ENCODE results near the gene LMO1. TPM values are rescaled to one million over a fixed set of nuclear protein-coding genes. Genes with fewer than 3 reads are reported as not detected.

Gene LMO1
- total RNA-seq, 2 donors from 2014 or later: not detected

GRCh38 chr11:8242118-8242475 is 21.6 kb downstream of the LMO1 start:
- ATAC-seq (no peak), DNase-seq (ENCODE audit: low spot score in 2 of 2) (no peak)
- no peaks in the 10 kb centered on the region for H3K36me3 Mint-ChIP-seq
- H3K27ac Mint-ChIP-seq: no peak overlapping the region
- no peaks in the 10 kb centered on the region for H3K9me3 Mint-ChIP-seq

- Mint-ChIP-seq H3K27ac (no peak overlapping the region), H3K36me3 (no peaks in the 10 kb centered on the region), H3K9me3 (no peaks in the 10 kb centered on the region)
- DNase-seq (ENCODE audit: low spot score in 2 of 2): no peak
- ATAC-seq: no peak
These were observed 22.1 kb downstream of the LMO1 start for GRCh38 chr11:8241373-8242117.

GRCh38 chr11:8239536-8240228 is 24.0 kb downstream of the LMO1 start:
- ATAC-seq: no peak

GRCh38 chr11:8239040-8239439 is 24.6 kb downstream of the LMO1 start:
- Mint-ChIP-seq H3K27ac (no peak overlapping the region), H3K9me3 (no peaks in the 10 kb centered on the region), H3K36me3 (no peaks in the 10 kb centered on the region)
- ATAC-seq (no peak), DNase-seq (ENCODE audit: low spot score in 2 of 2) (no peak)

More at GRCh38 chr11:8239536-8240228, 24.0 kb downstream of the LMO1 start:
- H3K27ac Mint-ChIP-seq: no peak overlapping the region
- no peak for DNase-seq (ENCODE audit: low spot score in 2 of 2)
- no peaks in the 10 kb centered on the region for H3K36me3 Mint-ChIP-seq
- H3K9me3 Mint-ChIP-seq: no peaks in the 10 kb centered on the region

GRCh38 chr11:8237453-8237852 is 26.2 kb downstream of the LMO1 start:
- no peak for ATAC-seq
- H3K9me3 Mint-ChIP-seq: no peaks in the 10 kb centered on the region
- no peaks in the 10 kb centered on the region for H3K36me3 Mint-ChIP-seq
- H3K27ac Mint-ChIP-seq: no peak overlapping the region
- no peak for DNase-seq (ENCODE audit: low spot score in 2 of 2)

GRCh38 chr11:8235925-8236324 is 27.8 kb downstream of the LMO1 start:
- H3K27ac Mint-ChIP-seq: no peak overlapping the region
- H3K9me3 Mint-ChIP-seq: no peaks in the 10 kb centered on the region
- no peak for ATAC-seq
- no peak for DNase-seq (ENCODE audit: low spot score in 2 of 2)
- no peaks in the 10 kb centered on the region for H3K36me3 Mint-ChIP-seq

GRCh38 chr11:8234910-8235309 is 28.8 kb downstream of the LMO1 start:
- DNase-seq (ENCODE audit: low spot score in 2 of 2) (no peak), ATAC-seq (no peak)
- H3K27ac Mint-ChIP-seq: no peak overlapping the region
- H3K36me3 Mint-ChIP-seq: no peaks in the 10 kb centered on the region
- no peaks in the 10 kb centered on the region for H3K9me3 Mint-ChIP-seq

GRCh38 chr11:8234425-8234821 is 29.3 kb downstream of the LMO1 start:
- ATAC-seq (no peak), DNase-seq (ENCODE audit: low spot score in 2 of 2) (no peak)
- Mint-ChIP-seq H3K36me3 (no peaks in the 10 kb centered on the region), H3K27ac (peak overlapping the region in 1 of 2 donors; percentile 9), H3K9me3 (no peaks in the 10 kb centered on the region)

- H3K36me3 Mint-ChIP-seq: no peaks in the 10 kb centered on the region
- peak overlapping the region in 1 of 2 donors; percentile 9 for H3K27ac Mint-ChIP-seq
- no peak for DNase-seq (ENCODE audit: low spot score in 2 of 2)
- no peak for ATAC-seq
- H3K9me3 Mint-ChIP-seq: no peaks in the 10 kb centered on the region
These were observed 29.8 kb downstream of the LMO1 start for GRCh38 chr11:8233691-8234424.

- DNase-seq (ENCODE audit: low spot score in 2 of 2) (no peak), ATAC-seq (no peak)
- no peak overlapping the region for H3K27ac Mint-ChIP-seq
- no peaks in the 10 kb centered on the region for H3K9me3 Mint-ChIP-seq
- no peaks in the 10 kb centered on the region for H3K36me3 Mint-ChIP-seq
These were observed 30.6 kb downstream of the LMO1 start for GRCh38 chr11:8232849-8233606.

GRCh38 chr11:8232414-8232813 is 31.3 kb downstream of the LMO1 start:
- no peaks in the 10 kb centered on the region for H3K9me3 Mint-ChIP-seq
- H3K27ac Mint-ChIP-seq: no peak overlapping the region
- ATAC-seq: no peak
- H3K36me3 Mint-ChIP-seq: no peaks in the 10 kb centered on the region
- DNase-seq (ENCODE audit: low spot score in 2 of 2): no peak

- Mint-ChIP-seq H3K36me3 (no peaks in the 10 kb centered on the region), H3K27ac (peak overlapping the region in 1 of 2 donors; percentile 36), H3K9me3 (no peaks in the 10 kb centered on the region)
- no peak for DNase-seq (ENCODE audit: low spot score in 2 of 2)
- ATAC-seq: no peak
These were observed 31.7 kb downstream of the LMO1 start for GRCh38 chr11:8231979-8232378.

GRCh38 chr11:8230921-8231847 is 32.5 kb downstream of the LMO1 start:
- no peaks in the 10 kb centered on the region for H3K36me3 Mint-ChIP-seq
- no peaks in the 10 kb centered on the region for H3K9me3 Mint-ChIP-seq
- ATAC-seq (no peak), DNase-seq (ENCODE audit: low spot score in 2 of 2) (no peak)
- H3K27ac Mint-ChIP-seq: no peak overlapping the region

- no peak for ATAC-seq
- Mint-ChIP-seq H3K9me3 (no peaks in the 10 kb centered on the region), H3K27ac (peak overlapping the region in 1 of 2 donors; percentile 36), H3K36me3 (no peaks in the 10 kb centered on the region)
- DNase-seq (ENCODE audit: low spot score in 2 of 2): no peak
These were observed 33.4 kb downstream of the LMO1 start for GRCh38 chr11:8230178-8230859.

All from activated naive CD4-positive, alpha-beta T cell treated with anti-CD3 and anti-CD28 coated beads, Interleukin-2, amount 50 U/mL, for 72 hours (primary cell).